ENCODE results near the gene INTS15. TPM values are rescaled to one million over a fixed set of nuclear protein-coding genes. Genes with fewer than 3 reads are reported as not detected.

INTS15 gene
- total RNA-seq (2014; rRNA removed; shearing (Covaris generic)): 27.2 and 33.0 TPM in 2 replicates
- total RNA-seq (2022): 38.8 and 40.9 TPM in 2 replicates
- percentile 63 among the genes with signal in this experiment for Bru-seq, nascent RNA
- BruChase-seq, experiment 1, labeled RNA remaining after a 6-hour chase: percentile 67 among the genes with signal in this experiment
- percentile 73 among the genes with signal in this experiment for BruChase-seq, experiment 2, labeled RNA remaining after a 2-hour chase
- long read RNA-seq, transcript C7orf26-201 (6 exons, 2,182 nt): major isoform, 14 of 20 reads
- long read RNA-seq, partial matches to known transcripts: 1 of 20 reads
- long read RNA-seq, other reads (novel, unspliced or antisense): 5 of 20 reads

DNA sequence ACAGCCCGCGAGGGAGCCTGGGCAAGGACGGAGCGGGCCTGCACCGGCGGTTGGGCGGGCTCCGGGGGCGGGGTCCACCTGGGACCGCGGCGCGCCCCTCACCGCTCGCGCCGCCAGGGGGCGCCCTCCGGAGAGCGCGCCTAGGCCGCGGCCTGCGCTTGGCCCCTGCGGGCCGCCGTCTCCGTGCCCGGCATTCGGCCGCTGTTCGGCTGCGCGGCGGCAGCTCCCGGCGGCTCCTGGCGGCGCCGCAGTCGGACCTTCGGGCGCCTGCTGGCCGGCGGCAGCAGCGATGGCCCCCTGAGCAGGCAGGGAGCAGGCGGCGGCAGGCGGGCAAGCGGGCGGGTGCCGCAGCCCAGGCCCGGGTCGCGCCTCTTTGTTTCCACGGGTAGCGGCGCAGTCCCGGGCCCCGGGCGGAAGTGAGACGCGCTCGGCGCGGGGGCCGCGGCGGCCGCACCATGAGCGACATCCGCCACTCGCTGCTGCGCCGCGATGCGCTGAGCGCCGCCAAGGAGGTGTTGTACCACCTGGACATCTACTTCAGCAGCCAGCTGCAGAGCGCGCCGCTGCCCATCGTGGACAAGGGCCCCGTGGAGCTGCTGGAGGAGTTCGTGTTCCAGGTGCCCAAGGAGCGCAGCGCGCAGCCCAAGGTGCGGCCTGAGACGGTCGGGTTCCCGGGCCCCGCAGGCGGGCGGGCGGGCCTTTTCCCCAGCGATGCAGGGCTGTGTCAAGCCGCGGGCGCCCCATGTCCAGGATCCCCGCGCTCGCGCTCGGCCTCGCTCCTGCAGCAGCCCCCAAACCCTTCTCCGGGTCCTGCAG is at the start of gene INTS15:
TSS of gene INTS15 (plus strand) at position 193 of the 816 bp plus-strand sequence. CDS start at position 456, 263 bp downstream.
- POLR2A ChIA-PET: interaction anchor here (0.6 to 1.9 kb wide), 5 partner anchors 8 to 111 kb away, joined by 3 to 7 read pairs (median 4); no protein-coding TSS in a partner anchor
- peak; percentile 88 for DNase-seq (ENCODE audit: low spot score)
- CTCF ChIA-PET (ENCODE audit: unreplicated experiment): interaction anchor here (0.8 to 0.9 kb wide), 2 partner anchors 10 to 14 kb away, joined by 3 to 4 read pairs; no protein-coding TSS in a partner anchor
- Histone ChIP-seq H3K36me3 (ENCODE audit: insufficient read depth, low read length) (peaks cover 79% of the 10 kb centered on the region), H3K9me3 (ENCODE audit: low read length) (no peaks in the 10 kb centered on the region), H3K9me2 (ENCODE audit: insufficient read depth, low read length) (no peaks in the 10 kb centered on the region), H3K27ac (ENCODE audit: low read depth, low read length, poor library complexity, severe bottlenecking) (peak within 1 kb of the TSS; percentile 72), H4K20me1 (ENCODE audit: insufficient read depth, low read length) (no peaks in the 10 kb centered on the region), H3K4me3 (ENCODE audit: low read depth, low read length, poor library complexity, severe bottlenecking) (peak within 1 kb of the TSS; percentile 84), H3K79me2 (ENCODE audit: insufficient read depth, low read depth, low read length) (peaks cover 13% of the 10 kb centered on the region), H2AFZ (ENCODE audit: low read length) (peak within 1 kb of the TSS; percentile 56; the same call in 1 of the 2 replicates), H3K4me1 (ENCODE audit: insufficient read depth, low read length, poor library complexity, severe bottlenecking) (peaks cover 22% of the 10 kb centered on the region), H3K4me2 (ENCODE audit: low read length) (peak within 1 kb of the TSS; percentile 97)
- BruUV-seq (replicated peaks): no TSS peak
- intact Hi-C loops (cut with micrococcal nuclease; ENCODE audit: unreplicated experiment): loop anchor here (1.0 to 5.0 kb wide), 5 partner anchors 13 to 267 kb away; partner anchors contain the start of genes ZDHHC4 and ZNF316
- TF ChIP-seq EZH2phosphoT487 (IDR thresholded peaks at IDR 0.05; ENCODE audit: borderline replicate concordance, low read depth, low read length): no peak
- TF ChIP-seq, protein P1, sequence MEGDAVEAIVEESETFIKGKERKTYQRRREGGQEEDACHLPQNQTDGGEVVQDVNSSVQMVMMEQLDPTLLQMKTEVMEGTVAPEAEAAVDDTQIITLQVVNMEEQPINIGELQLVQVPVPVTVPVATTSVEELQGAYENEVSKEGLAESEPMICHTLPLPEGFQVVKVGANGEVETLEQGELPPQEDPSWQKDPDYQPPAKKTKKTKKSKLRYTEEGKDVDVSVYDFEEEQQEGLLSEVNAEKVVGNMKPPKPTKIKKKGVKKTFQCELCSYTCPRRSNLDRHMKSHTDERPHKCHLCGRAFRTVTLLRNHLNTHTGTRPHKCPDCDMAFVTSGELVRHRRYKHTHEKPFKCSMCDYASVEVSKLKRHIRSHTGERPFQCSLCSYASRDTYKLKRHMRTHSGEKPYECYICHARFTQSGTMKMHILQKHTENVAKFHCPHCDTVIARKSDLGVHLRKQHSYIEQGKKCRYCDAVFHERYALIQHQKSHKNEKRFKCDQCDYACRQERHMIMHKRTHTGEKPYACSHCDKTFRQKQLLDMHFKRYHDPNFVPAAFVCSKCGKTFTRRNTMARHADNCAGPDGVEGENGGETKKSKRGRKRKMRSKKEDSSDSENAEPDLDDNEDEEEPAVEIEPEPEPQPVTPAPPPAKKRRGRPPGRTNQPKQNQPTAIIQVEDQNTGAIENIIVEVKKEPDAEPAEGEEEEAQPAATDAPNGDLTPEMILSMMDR (conservative IDR thresholded peaks at IDR 0.05; ENCODE audit: low read length): no peak; the same call in 1 of the 2 replicates

DNA sequence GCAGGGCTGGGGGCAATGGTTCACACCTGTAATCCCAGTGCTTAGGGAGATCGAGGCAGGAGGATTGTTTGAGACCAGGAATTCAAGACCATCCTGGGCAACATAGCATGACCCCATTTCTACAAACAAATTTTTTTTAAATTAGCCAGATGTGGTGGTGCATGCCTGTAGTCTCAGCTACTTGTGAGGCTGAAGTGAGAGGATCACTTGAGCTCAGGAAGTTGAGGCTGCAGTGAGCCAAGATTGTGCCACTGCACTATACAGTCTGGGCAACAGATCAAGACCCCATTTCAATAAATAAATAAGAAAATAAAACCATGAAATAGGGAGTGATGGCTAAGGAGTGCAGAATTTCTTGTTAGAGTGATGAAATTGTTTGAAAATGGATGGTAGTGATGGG is 47.5 kb upstream of the INTS15 start:
- CTCF ChIA-PET (ENCODE audit: unreplicated experiment): no interaction called here
- no peak for DNase-seq (ENCODE audit: low spot score)
- Histone ChIP-seq H2AFZ (ENCODE audit: low read length) (no peak overlapping the region), H3K4me2 (ENCODE audit: low read length) (no peak overlapping the region), H3K4me1 (ENCODE audit: insufficient read depth, low read length, poor library complexity, severe bottlenecking) (no peaks in the 10 kb centered on the region), H3K36me3 (ENCODE audit: insufficient read depth, low read length) (no peaks in the 10 kb centered on the region), H3K27ac (ENCODE audit: low read depth, low read length, poor library complexity, severe bottlenecking) (no peak overlapping the region), H3K79me2 (ENCODE audit: insufficient read depth, low read depth, low read length) (no peaks in the 10 kb centered on the region), H3K9me2 (ENCODE audit: insufficient read depth, low read length) (no peaks in the 10 kb centered on the region), H3K4me3 (ENCODE audit: low read depth, low read length, poor library complexity, severe bottlenecking) (no peak overlapping the region), H3K9me3 (ENCODE audit: low read length) (no peaks in the 10 kb centered on the region), H4K20me1 (ENCODE audit: insufficient read depth, low read length) (no peaks in the 10 kb centered on the region)
- intact Hi-C loops (cut with micrococcal nuclease; ENCODE audit: unreplicated experiment): no loop called here
- POLR2A ChIA-PET: no interaction called here
- no TSS peak for BruUV-seq (replicated peaks)
- TF ChIP-seq, protein P1 (conservative IDR thresholded peaks at IDR 0.05; ENCODE audit: low read length): no peak
- TF ChIP-seq EZH2phosphoT487 (IDR thresholded peaks at IDR 0.05; ENCODE audit: borderline replicate concordance, low read depth, low read length): no peak
